ENCODE measurements around the gene TTC32. TPM values are rescaled to one million over a fixed set of nuclear protein-coding genes. Genes with fewer than 3 reads are reported as not detected.

The TTC32 gene
- total RNA-seq, 1 donor from 2014 or later, result 15.3 TPM

DNA sequence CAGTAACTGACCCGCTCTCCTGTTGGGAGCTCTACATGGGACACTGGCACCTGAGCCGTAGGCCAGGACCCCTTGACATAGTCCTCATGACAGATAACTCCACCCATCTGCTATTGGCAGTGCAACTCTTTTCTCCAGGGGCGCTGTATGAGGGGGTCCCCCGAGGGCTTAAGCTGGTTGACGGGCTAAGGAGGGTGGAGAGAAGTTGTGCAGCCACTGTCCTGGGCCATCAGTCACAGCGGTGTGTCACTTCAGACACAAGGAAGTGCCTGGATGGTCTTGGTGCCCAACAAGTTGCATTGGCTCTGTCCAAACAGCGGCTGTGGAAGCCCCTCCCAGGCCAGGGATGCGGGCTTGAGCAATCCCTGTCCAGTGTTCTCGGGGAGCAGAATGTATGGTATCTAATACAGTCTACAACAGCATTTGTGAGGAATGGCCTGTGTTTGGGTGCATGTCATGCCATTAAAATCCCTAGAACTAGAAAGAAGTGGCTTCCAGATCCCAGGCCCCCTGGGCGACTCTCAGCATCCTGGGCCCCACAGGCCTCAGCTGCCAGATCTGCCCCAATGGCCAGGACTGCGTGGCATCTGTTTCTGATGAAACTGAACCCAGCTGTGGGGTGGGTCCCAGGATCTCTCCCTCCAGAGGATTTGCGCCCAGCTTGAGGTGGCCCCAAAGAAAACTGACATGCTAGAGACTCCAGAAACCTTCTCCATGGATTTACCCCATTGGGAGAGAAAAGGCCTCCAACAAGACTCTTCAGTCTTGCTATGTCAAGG lies 23.3 kb downstream of the TTC32 start:
- Mint-ChIP-seq H3K9me3 (ENCODE audit: unreplicated experiment) (peaks cover 2% of the 10 kb centered on the region), H3K27ac (ENCODE audit: unreplicated experiment) (no peak overlapping the region), H3K36me3 (ENCODE audit: unreplicated experiment) (no peaks in the 10 kb centered on the region), H3K4me1 (ENCODE audit: low read depth, unreplicated experiment) (no peaks in the 10 kb centered on the region), H3K4me3 (ENCODE audit: unreplicated experiment) (no peak overlapping the region), H3K27me3 (ENCODE audit: unreplicated experiment) (no peaks in the 10 kb centered on the region)
- TF ChIP-seq, protein P1, sequence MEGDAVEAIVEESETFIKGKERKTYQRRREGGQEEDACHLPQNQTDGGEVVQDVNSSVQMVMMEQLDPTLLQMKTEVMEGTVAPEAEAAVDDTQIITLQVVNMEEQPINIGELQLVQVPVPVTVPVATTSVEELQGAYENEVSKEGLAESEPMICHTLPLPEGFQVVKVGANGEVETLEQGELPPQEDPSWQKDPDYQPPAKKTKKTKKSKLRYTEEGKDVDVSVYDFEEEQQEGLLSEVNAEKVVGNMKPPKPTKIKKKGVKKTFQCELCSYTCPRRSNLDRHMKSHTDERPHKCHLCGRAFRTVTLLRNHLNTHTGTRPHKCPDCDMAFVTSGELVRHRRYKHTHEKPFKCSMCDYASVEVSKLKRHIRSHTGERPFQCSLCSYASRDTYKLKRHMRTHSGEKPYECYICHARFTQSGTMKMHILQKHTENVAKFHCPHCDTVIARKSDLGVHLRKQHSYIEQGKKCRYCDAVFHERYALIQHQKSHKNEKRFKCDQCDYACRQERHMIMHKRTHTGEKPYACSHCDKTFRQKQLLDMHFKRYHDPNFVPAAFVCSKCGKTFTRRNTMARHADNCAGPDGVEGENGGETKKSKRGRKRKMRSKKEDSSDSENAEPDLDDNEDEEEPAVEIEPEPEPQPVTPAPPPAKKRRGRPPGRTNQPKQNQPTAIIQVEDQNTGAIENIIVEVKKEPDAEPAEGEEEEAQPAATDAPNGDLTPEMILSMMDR (IDR thresholded peaks at IDR 0.05; ENCODE audit: partially characterized antibody, unreplicated experiment), result no peak
- no peak for DNase-seq

GRCh38 chr2:19876751-19877150 lies 25.0 kb downstream of the TTC32 start:
- DNase-seq, result no peak
- H3K4me1 Mint-ChIP-seq (ENCODE audit: low read depth, unreplicated experiment), result no peaks in the 10 kb centered on the region
- H3K4me3 Mint-ChIP-seq (ENCODE audit: unreplicated experiment), result no peak overlapping the region
- H3K9me3 Mint-ChIP-seq (ENCODE audit: unreplicated experiment), result peaks cover 2% of the 10 kb centered on the region
- H3K27me3 Mint-ChIP-seq (ENCODE audit: unreplicated experiment), result no peaks in the 10 kb centered on the region
- no peak overlapping the region for H3K27ac Mint-ChIP-seq (ENCODE audit: unreplicated experiment)
- TF ChIP-seq, protein P1 (IDR thresholded peaks at IDR 0.05; ENCODE audit: partially characterized antibody, unreplicated experiment), result no peak
- no peaks in the 10 kb centered on the region for H3K36me3 Mint-ChIP-seq (ENCODE audit: unreplicated experiment)

DNA sequence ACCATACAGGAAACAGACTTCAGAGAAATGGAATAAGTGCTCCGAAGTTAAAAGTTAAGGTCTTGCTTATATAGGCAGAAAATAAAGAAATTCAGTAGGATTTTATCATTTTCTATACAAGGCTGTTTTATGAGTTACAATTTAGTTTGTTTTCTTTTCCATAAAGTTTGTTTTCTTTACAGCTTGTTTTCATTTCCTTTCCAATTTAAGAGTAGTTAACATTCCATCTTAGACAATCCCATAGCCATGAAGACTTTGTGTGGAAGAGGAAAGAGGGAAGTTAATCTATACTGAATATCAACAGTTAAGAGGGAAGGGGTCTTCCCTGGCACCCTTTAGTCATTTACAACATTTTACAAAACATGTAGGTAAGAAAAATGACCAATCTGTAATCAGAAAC lies 26.5 kb downstream of the TTC32 start:
- TF ChIP-seq, protein P1 (IDR thresholded peaks at IDR 0.05; ENCODE audit: partially characterized antibody, unreplicated experiment), result no peak
- no peaks in the 10 kb centered on the region for H3K4me1 Mint-ChIP-seq (ENCODE audit: low read depth, unreplicated experiment)
- no peak overlapping the region for H3K4me3 Mint-ChIP-seq (ENCODE audit: unreplicated experiment)
- H3K9me3 Mint-ChIP-seq (ENCODE audit: unreplicated experiment), result no peaks in the 10 kb centered on the region
- H3K27ac Mint-ChIP-seq (ENCODE audit: unreplicated experiment), result no peak overlapping the region
- H3K27me3 Mint-ChIP-seq (ENCODE audit: unreplicated experiment), result no peaks in the 10 kb centered on the region
- H3K36me3 Mint-ChIP-seq (ENCODE audit: unreplicated experiment), result no peaks in the 10 kb centered on the region
- no peak for DNase-seq

GRCh38 chr2:19874726-19875125 lies 27.1 kb downstream of the TTC32 start:
- no peaks in the 10 kb centered on the region for H3K4me1 Mint-ChIP-seq (ENCODE audit: low read depth, unreplicated experiment)
- no peak overlapping the region for H3K27ac Mint-ChIP-seq (ENCODE audit: unreplicated experiment)
- no peaks in the 10 kb centered on the region for H3K27me3 Mint-ChIP-seq (ENCODE audit: unreplicated experiment)
- TF ChIP-seq, protein P1 (IDR thresholded peaks at IDR 0.05; ENCODE audit: partially characterized antibody, unreplicated experiment), result no peak
- no peaks in the 10 kb centered on the region for H3K9me3 Mint-ChIP-seq (ENCODE audit: unreplicated experiment)
- H3K36me3 Mint-ChIP-seq (ENCODE audit: unreplicated experiment), result no peaks in the 10 kb centered on the region
- H3K4me3 Mint-ChIP-seq (ENCODE audit: unreplicated experiment), result no peak overlapping the region
- no peak for DNase-seq

GRCh38 chr2:19873014-19873413 lies 28.8 kb downstream of the TTC32 start:
- TF ChIP-seq, protein P1 (IDR thresholded peaks at IDR 0.05; ENCODE audit: partially characterized antibody, unreplicated experiment), result no peak
- no peak for DNase-seq
- Mint-ChIP-seq H3K9me3 (ENCODE audit: unreplicated experiment) (no peaks in the 10 kb centered on the region), H3K4me1 (ENCODE audit: low read depth, unreplicated experiment) (no peaks in the 10 kb centered on the region), H3K27ac (ENCODE audit: unreplicated experiment) (no peak overlapping the region), H3K36me3 (ENCODE audit: unreplicated experiment) (no peaks in the 10 kb centered on the region), H3K4me3 (ENCODE audit: unreplicated experiment) (no peak overlapping the region), H3K27me3 (ENCODE audit: unreplicated experiment) (peaks cover 5% of the 10 kb centered on the region)
